CD14-positive monocyte (primary cell): Measurements from ENCODE around the gene RARRES1. TPM values are rescaled to one million over a fixed set of nuclear protein-coding genes. Genes with fewer than 3 reads are reported as not detected.

Source experiments
- DNase-seq, 3 donors: peaks; one replicate each; pipeline ENCODE4 v3.0.0-alpha.2; 2011 to 2022
- H2AFZ ChIP-seq: 2 replicates; pipeline ENCODE4 v1.6.0; 2012; ENCODE audit warnings: mild to moderate bottlenecking, low read depth, low read length, inconsistent platforms; ENCODE audit not compliant: insufficient read depth, poor library complexity, severe bottlenecking
- H3K27ac ChIP-seq, 2 donors: 1 replicate in 1 of 2; 2 replicates in 1 of 2; pipeline ENCODE4 v1.5.1; 2012 to 2013; ENCODE audit warnings: low read length in 2 of 2, control low read depth in 1 of 2, inconsistent platforms in 1 of 2, low read depth in 1 of 2, mild to moderate bottlenecking in 1 of 2
- H3K27me3 ChIP-seq, 2 donors: one replicate each; pipeline versions ENCODE4 v1.6.0 to v1.6.1; 2011 to 2013; ENCODE audit warnings: low read length in 2 of 2; ENCODE audit not compliant: control insufficient read depth in 2 of 2, insufficient read depth in 2 of 2
- H3K36me3 ChIP-seq, 2 donors: replicated peaks in 1 of 2; 1 replicate in 1 of 2; 2 replicates in 1 of 2; pipeline versions ENCODE4 v1.5.1 to v1.6.1; 2012 to 2013; ENCODE audit warnings: low read length in 2 of 2, control low read depth in 1 of 2, inconsistent platforms in 1 of 2, mild to moderate bottlenecking in 1 of 2; ENCODE audit not compliant: insufficient read depth in 2 of 2, control insufficient read depth in 1 of 2
- H3K4me1 ChIP-seq, 2 donors: 1 replicate in 1 of 2; 2 replicates in 1 of 2; pipeline versions ENCODE4 v1.5.1 to v1.6.1; 2012 to 2013; ENCODE audit warnings: low read length in 2 of 2, control low read depth in 1 of 2, inconsistent platforms in 1 of 2, mild to moderate bottlenecking in 1 of 2, moderate library complexity in 1 of 2; ENCODE audit not compliant: insufficient read depth in 2 of 2, control insufficient read depth in 1 of 2
- H3K4me2 ChIP-seq: replicated peaks from 2 replicates; pipeline ENCODE3; 2012; ENCODE audit warnings: low read length, moderate library complexity, mild to moderate bottlenecking; ENCODE audit not compliant: poor library complexity, severe bottlenecking; ENCODE audit errors: extremely low read depth
- H3K4me3 ChIP-seq, 3 experiments: fragments of 200-600 bp in 1 of 3; sonication (generic) in 1 of 3; replicated peaks in 1 of 3; 1 replicate in 2 of 3; 2 replicates in 1 of 3; pipeline ENCODE4 v1.5.1; 2011 to 2013; ENCODE audit warnings: low read length in 3 of 3, mild to moderate bottlenecking in 3 of 3, control low read depth in 2 of 3, low read depth in 2 of 3, inconsistent platforms in 1 of 3, moderate library complexity in 1 of 3
- H3K79me2 ChIP-seq: 2 replicates; pipeline ENCODE4 v1.6.0; 2012; ENCODE audit warnings: mild to moderate bottlenecking, control low read depth, inconsistent platforms, low read length, moderate library complexity; ENCODE audit not compliant: insufficient read depth
- H3K9ac ChIP-seq: 2 replicates; pipeline ENCODE4 v1.6.0; 2017; ENCODE audit warnings: low read length, mild to moderate bottlenecking; ENCODE audit not compliant: insufficient read depth, poor library complexity, severe bottlenecking
- H3K9me3 ChIP-seq, 2 donors: replicated peaks in 1 of 2; 1 replicate in 1 of 2; 2 replicates in 1 of 2; pipeline versions ENCODE4 v1.5.1 to v1.6.1; 2012 to 2013; ENCODE audit warnings: low read length in 2 of 2, control low read depth in 1 of 2; ENCODE audit not compliant: control insufficient read depth in 1 of 2, insufficient read depth in 1 of 2
- H4K20me1 ChIP-seq: 2 replicates; pipeline ENCODE4 v1.6.0; 2012; ENCODE audit warnings: mild to moderate bottlenecking, low read length, control low read depth, moderate library complexity; ENCODE audit not compliant: insufficient read depth
- H3K27ac Mint-ChIP-seq, 7 donors: one replicate each; pipeline ENCODE4 v1.8.0; 2020; ENCODE audit warnings: mild to moderate bottlenecking in 7 of 7, mixed read lengths in 7 of 7, moderate library complexity in 6 of 7, inconsistent platforms in 2 of 7
- H3K27me3 Mint-ChIP-seq, 3 donors: one replicate each; pipeline ENCODE4 v1.8.0; 2021 to 2022; ENCODE audit warnings: low read depth in 3 of 3, mild to moderate bottlenecking in 3 of 3, mixed read lengths in 3 of 3, moderate library complexity in 3 of 3, inconsistent platforms in 1 of 3
- H3K36me3 Mint-ChIP-seq, 2 donors: one replicate each; pipeline ENCODE4 v1.8.0; 2020; ENCODE audit warnings: mixed read lengths in 2 of 2, inconsistent platforms in 1 of 2, mild to moderate bottlenecking in 1 of 2
- H3K4me1 Mint-ChIP-seq: one replicate; pipeline ENCODE4 v1.8.0; 2020; ENCODE audit warnings: mild to moderate bottlenecking, mixed read lengths
- H3K4me3 Mint-ChIP-seq, 2 donors: one replicate each; pipeline ENCODE4 v1.8.0; 2020; ENCODE audit warnings: mild to moderate bottlenecking in 2 of 2, mixed read lengths in 2 of 2, moderate library complexity in 1 of 2
- H3K9me3 Mint-ChIP-seq, 7 donors: one replicate each; pipeline ENCODE4 v1.8.0; 2020 to 2022; ENCODE audit warnings: mixed read lengths in 7 of 7, mild to moderate bottlenecking in 6 of 7, moderate library complexity in 6 of 7, inconsistent platforms in 2 of 7
- WGBS: methylation state at CpG from one replicate; pipeline ENCODE4 v1.1.5; 2013; ENCODE audit warnings: missing lambda C conversion rate; ENCODE audit not compliant: insufficient coverage; 5-methylcytosine and 5-hydroxymethylcytosine counted together
- intact Hi-C, 2 donors: fragments of 100-400 bp; cut with micrococcal nuclease; formaldehyde crosslinking; loops; one replicate each; pipeline versions ENCODE4 v1.15.0 to v1.15.1; 2023
- polyA plus RNA-seq, 3 donors: library from polyadenylated mRNA; depleted of rRNA in 1 of 3; unstranded in 2 of 3; stranded (reverse) in 1 of 3; fragments of 300-500 nt in 2 of 3; fragments of >200 nt in 1 of 3; fragmentation: Illumina TruSeq in 2 of 3; gene quantifications; 1 replicate in 2 of 3; 2 replicates in 1 of 3; pipeline ENCODE4 v1.2.3, GENCODE V29; 2012 to 2021
- TF ChIP-seq, protein P1 (sequence below): fragments of 200-600 bp; IDR thresholded peaks from one replicate; pipeline ENCODE4 v1.8.0; 2022; ENCODE audit warnings: antibody characterized with exemption, mild to moderate bottlenecking

RARRES1 gene
- polyA plus RNA-seq, 3 donors, result not detected

DNA sequence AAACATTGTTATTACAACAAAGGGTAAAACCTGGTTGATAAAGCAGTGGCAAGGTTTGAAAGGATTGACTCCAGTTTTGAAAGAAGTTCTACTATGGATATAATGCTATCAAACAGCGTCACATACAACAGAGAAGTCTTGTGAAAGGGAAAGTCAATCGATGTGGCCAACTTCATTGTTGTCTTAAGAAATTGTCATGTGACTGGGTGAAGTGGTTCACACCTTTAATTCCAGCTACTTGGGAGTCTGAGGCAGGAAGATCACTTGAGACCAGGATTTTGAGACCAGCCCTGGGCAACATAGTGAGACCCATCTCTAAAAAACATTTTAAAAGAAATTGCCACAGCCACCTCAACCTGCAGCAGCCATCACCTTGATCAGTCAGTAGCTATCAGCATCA, 53.6 kb downstream of the RARRES1 start:
- Mint-ChIP-seq H3K4me1 (no peaks in the 10 kb centered on the region), H3K27me3 (no peaks in the 10 kb centered on the region), H3K27ac (no peak overlapping the region), H3K4me3 (no peak overlapping the region), H3K36me3 (peaks cover 32 to 40% of the 10 kb centered on the region in 2 donors), H3K9me3 (no peaks in the 10 kb centered on the region)
- Histone ChIP-seq H3K27ac (no peak overlapping the region), H3K9me3 (no peaks in the 10 kb centered on the region), H3K4me2 (no peak overlapping the region), H4K20me1 (no peaks in the 10 kb centered on the region), H3K27me3 (no peaks in the 10 kb centered on the region), H3K36me3 (peaks cover 23 to 54% of the 10 kb centered on the region in 2 donors), H3K4me3 (no peak overlapping the region), H3K4me1 (no peaks in the 10 kb centered on the region), H3K79me2 (no peaks in the 10 kb centered on the region), H3K9ac (no peak overlapping the region), H2AFZ (no peak overlapping the region)
- intact Hi-C loops, result no loop called here
- DNase-seq, result no peak
- WGBS, result no CpG with 5 or more reads among the region's 2 CpGs
- TF ChIP-seq, protein P1, sequence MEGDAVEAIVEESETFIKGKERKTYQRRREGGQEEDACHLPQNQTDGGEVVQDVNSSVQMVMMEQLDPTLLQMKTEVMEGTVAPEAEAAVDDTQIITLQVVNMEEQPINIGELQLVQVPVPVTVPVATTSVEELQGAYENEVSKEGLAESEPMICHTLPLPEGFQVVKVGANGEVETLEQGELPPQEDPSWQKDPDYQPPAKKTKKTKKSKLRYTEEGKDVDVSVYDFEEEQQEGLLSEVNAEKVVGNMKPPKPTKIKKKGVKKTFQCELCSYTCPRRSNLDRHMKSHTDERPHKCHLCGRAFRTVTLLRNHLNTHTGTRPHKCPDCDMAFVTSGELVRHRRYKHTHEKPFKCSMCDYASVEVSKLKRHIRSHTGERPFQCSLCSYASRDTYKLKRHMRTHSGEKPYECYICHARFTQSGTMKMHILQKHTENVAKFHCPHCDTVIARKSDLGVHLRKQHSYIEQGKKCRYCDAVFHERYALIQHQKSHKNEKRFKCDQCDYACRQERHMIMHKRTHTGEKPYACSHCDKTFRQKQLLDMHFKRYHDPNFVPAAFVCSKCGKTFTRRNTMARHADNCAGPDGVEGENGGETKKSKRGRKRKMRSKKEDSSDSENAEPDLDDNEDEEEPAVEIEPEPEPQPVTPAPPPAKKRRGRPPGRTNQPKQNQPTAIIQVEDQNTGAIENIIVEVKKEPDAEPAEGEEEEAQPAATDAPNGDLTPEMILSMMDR, result no peak

DNA sequence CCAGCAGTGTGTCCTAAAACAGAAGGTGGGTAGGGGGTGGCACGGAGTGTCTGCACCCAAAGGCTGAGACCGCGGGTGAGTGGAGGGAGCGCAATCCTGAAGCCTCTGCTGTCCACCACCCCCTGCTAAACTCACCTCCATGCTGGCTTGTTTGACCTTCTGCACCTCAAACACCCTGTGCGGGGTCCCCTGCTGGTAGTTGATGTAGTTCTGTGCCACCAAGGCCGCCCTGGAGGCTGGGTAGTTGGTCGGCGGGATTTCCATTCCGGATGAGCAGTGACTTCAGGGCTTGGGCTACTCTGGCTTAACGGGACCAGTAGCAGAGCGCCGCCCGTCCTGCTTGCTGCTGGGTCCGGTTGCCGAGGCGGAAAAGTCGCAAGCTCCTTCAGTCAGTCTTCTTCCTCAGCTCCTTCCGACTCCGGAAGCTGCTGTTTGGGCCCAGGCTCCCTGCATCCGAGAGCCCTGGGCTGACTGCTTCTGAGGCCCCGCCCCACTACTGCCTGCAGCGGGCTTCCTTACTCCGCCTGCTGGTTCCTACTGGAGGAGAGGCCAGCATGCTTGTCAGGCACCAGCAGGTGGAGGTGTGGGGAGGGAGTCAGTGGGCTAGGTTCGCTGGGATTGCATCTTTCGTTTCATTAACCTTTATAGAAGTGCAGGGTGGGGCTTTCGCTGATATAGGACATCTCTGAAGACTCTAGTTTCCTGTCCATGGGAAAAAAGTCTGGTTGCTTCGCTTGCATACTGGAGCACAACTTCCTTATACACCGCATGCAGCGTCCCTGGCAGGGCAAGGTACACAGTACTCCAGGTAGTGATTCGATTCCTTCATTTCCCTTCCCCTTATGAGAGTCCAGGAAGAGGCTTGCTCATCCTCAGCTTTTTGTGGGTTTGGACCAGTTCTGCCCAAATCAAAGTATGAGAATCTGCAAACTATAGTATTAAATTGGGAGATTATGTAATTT, 59.8 kb downstream of the RARRES1 start, which contains the start of gene LXN:
Gene LXN (minus strand): TSS at position 434 of the 962 bp plus-strand sequence. CDS start 170 bp downstream, at position 264.
- H4K20me1 ChIP-seq, result no peaks in the 10 kb centered on the region
- Mint-ChIP-seq H3K4me1 (peaks cover 19% of the 10 kb centered on the region), H3K27me3 (no peaks in the 10 kb centered on the region), H3K36me3 (peaks cover 40 to 43% of the 10 kb centered on the region in 2 donors), H3K27ac (peak within 1 kb of the TSS; percentile 74 to 92 (median 88)), H3K9me3 (no peaks in the 10 kb centered on the region), H3K4me3 (peak within 1 kb of the TSS; percentile 92 to 97)
- H2AFZ ChIP-seq, result peak within 1 kb of the TSS; percentile 89
- H3K4me1 ChIP-seq, result peaks cover 13 to 16% of the 10 kb centered on the region in 2 donors
- H3K4me2 ChIP-seq, result peak within 1 kb of the TSS; percentile 81
- no peaks in the 10 kb centered on the region for H3K9me3 ChIP-seq
- peak within 1 kb of the TSS; percentile 35 to 83 for H3K27ac ChIP-seq
- intact Hi-C loops, result no loop called here
- H3K4me3 ChIP-seq, result peak within 1 kb of the TSS; percentile 45 to 87 (median 56)
- WGBS, result 0% methylated on average over 17 of the region's 30 CpGs
- peaks cover 4% of the 10 kb centered on the region for H3K79me2 ChIP-seq
- H3K9ac ChIP-seq, result peak within 1 kb of the TSS; percentile 67
- H3K27me3 ChIP-seq, result no peaks in the 10 kb centered on the region
- H3K36me3 ChIP-seq, result peaks cover 23 to 34% of the 10 kb centered on the region in 2 donors
- TF ChIP-seq, protein P1, result peak; percentile 48
- DNase-seq, result peak; percentile 50 to 58 (median 57)
